Mammary epithelial cell (primary cell): ENCODE results near the gene PPM1L.

ENCODE experiments used
- CTCF ChIP-seq, 2 donors: IDR thresholded peaks in 1 of 2; conservative IDR thresholded peaks in 1 of 2; 2 replicates each; pipeline ENCODE4 v1.5.1; 2011 to 2012; ENCODE audit warnings: inconsistent platforms in 2 of 2, low read length in 2 of 2, mild to moderate bottlenecking in 2 of 2, control low read depth in 1 of 2, low read depth in 1 of 2; ENCODE audit not compliant: insufficient read depth in 1 of 2; ENCODE audit errors: extremely low read depth in 1 of 2
- EZH2 ChIP-seq: IDR thresholded peaks from 2 replicates; pipeline ENCODE4 v1.6.1; 2012; ENCODE audit warnings: low read length, inconsistent platforms, borderline replicate concordance

DNA sequence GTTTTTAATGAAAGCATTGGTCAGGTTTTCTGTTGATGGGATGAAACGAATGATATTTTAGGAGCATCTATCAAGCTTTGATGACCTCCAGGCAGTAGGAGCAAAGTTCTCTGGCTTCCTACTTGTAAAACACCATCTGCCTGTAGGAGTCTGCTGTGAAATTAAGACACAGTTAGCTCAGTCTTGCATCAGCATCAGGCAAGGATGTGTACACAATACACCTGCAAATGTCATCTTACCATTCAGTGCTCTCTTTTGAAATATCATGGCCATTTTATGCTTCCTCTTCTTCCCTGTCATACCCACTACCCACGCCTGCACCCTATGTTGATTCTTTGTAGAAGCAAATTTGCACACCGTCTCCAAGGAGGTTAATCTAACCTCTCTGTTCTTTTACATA, 310.9 kb downstream of the PPM1L start:
- no peak for TF ChIP-seq EZH2
- no peak for TF ChIP-seq CTCF (conservative IDR thresholded peaks at IDR 0.05 in 1 of 2, IDR thresholded peaks at IDR 0.05 in 1 of 2; ENCODE audit: extremely low read depth in 1 of 2, insufficient read depth in 1 of 2, low read depth in 1 of 2, low read length in 2 of 2)
